ENCODE measurements around the gene LGR6.
"Not testable (repeated sequence)": the region's sequence is repeated elsewhere in the genome, so short reads cannot be mapped to it uniquely, and the experiment has no call there.

LGR6 gene

DNA sequence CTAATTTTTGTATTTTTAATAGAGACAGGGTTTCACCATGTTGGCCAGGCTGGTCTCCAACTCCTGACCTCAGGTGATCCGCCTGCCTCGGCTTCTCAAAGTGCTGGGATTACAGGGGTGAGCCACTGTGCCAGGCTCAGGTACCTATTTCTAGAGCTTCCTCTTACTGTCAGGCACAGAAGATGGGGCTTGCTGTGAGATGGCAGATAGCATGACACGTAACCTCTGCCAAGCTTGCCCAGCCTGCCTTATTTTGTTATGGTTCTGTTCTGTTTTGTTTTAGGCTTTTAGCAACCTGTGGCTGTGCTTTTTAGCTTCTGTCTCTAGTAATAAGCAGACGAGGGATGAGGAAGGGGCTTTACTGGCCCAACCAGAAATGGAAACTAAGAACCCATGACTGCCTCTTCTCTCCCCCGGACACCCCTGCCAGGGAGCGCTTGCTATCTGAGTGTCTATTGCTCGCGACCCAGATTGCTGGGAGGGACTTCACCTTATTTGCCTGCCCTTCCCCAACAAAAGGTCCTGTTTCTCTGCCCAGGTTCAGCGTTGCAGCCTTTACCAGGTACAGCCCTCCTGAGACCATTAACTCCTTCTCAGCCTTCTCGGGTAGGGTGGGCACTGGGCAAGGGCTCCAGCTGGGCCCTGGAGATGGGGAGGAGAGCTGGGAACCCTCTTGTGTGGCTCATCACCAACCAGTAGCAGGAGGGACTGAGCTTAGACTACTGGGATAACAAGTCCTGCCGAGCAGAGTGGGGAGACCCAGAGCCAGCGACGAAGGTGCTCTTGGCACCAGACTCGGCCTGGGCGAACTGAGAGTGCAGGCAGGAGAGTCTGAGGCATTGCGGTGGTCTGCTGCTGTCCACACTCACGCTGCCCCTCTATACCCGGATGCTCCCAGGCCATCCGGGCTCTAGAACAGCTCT lies 13.5 kb upstream of the LGR6 start:
- no peak for DNase-seq

DNA sequence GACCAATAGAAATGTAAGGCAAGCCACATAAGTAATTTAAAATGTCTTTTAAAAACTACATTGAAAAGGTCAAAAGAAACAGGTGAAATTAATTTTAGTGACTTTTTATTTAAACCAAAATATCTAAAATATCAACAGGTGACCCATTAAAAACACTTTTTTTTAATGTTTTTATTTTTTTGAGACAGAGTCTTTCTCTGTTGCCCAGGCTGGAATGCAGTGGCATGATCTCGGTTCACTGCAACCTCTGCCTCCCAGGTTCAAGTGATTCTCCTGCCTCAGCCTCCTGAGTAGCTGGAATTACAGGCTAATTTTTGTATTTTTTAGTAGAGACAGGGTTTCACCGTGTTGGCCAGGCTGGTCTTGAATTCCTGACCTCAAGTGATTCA lies 12.9 kb upstream of the LGR6 start:
- DNase-seq, result not testable (repeated sequence)

DNA sequence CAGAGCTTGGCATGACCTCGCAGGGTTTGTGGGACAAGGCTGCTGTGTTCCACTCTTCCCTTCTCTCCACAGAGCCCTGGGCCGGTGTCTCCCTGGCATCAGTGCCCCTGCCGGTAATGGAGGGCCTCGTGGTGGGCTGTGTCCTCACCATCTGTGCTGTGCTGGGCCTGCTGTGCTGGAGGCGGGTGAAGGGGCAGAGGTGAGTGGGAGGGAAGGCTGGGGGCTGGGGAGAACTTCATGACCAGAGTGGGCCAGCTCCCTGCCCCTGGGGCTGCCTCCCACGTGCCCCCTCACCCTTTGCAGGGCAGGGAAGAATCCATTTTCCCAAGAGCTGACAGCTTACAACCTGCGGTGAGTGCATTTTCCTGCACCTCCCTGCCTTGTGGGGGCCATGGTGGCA lies 12.0 kb upstream of the LGR6 start:
- no peak for DNase-seq

DNA sequence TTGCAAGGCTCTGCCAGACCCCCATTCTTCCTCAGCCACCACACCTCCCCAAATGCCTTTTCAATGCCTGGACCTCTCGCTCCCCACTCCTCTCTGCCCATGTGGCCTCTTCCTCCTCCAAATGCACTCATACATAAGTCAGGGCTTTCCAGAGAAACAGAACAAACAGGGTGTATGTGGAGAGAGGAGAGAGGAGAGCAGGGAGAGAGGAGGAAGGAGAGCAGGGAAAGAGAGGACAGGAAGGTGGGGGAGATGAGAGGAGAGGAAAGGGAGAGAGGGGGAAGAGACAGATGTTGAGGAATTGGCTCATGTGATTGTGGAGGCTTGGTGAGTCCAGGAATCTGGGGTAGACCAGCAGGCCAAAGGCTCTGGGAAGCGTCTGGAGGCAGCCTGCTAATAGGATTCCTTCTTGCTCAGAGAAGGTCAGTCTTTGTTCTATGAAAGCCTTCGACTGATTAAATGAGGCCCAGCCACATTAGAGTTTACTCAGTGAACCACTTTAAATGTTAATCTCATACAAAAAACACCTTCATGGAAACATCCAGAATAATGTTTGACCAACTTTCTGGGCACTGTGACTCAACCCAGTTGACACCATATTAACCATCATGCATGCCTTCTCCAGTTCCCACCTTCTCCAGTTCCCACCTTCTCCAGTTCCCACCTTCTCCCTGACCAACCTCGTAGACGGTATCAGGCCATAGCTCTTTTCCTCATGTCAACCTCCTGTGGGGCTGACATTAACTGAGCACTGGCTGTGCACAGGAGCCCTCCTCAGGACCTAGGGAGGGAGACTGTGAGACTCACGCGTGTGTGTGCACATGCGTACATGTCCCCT lies 11.3 kb upstream of the LGR6 start:
- no peak for DNase-seq

DNA sequence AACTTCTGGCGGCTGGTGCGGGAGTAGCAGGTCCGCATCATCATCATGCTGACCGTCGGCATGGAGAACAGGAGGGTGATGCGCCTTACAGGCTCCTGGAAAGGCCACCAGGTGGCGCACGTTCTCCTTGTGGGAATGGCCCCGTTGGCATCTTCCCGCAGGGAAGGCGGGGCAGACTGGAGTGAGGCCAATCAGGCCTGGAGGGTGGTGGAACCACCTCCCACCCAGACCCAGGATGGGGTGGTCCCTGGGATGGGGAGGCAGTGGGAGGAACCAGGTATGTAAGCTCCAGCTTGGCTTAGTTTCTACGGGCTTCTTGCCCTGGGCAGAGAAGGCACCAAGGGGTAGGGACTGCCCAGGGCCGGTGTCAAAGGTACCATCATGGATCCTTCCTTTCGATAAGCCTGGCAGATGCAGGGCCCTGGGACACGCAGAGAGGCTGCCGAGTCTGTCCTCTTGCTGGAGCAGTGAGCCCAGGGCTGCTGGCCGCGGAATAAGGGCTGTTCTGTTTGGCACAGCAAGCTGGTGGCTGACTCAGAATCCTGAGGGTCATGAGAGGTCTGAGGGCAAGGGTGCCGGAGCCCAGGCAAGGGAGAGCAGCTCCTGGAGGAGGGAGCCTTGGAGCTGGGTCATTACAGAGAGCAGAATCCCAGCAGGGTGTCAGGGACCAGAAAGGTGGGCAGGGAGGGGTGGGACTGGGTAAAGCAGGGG lies 8.7 kb upstream of the LGR6 start:
- no peak for DNase-seq

DNA sequence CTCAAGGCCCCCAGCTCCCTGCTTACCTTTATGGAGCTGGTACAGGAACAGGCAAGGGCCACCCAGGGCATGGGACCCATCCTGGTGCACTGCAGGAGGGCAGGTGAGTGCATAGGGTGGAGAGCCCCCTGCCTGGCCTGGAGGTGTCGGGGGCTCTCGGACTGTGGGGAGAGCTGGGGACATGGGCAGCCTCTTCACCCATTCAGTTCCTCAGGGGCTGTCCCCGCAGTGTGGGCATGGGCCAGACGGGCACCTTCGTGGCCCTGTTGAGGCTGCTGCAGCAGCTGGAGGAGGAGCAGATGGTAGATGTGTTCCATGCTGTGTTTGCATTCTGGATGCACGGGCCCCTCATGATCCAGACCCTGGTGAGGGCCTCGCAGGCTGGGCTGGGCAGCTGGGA lies 7.3 kb upstream of the LGR6 start:
- no peak for DNase-seq

DNA sequence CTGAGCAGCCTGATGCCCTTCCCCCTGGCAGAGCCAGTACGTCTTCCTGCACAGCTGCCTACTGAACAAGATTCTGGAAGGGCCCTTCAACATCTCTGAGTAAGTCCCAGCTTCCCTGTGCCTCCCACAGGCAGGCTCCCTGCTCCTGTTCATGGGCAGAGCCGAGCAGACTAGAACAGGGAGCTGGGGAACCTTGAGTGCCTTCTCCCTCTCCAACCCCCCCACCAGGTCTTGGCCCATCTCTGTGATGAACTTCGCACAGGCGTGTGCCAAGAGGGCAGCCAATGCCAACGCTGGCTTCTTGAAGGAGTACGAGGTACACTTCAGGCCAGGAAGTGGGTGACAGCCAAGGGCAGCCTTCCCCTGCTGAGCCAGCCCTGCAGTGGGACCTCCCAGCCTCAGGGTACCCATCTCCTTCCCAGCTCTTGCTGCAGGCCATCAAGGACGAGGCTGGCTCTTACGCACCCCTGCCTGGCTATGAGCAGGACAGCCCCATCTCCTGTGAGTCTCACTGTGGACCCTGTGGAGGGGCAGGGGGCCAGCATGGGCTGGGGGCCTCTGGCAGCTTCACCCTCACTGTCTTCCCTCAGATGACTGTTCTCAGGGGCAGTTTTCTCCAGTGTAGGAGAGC lies 6.4 kb upstream of the LGR6 start:
- DNase-seq, result no peak

DNA sequence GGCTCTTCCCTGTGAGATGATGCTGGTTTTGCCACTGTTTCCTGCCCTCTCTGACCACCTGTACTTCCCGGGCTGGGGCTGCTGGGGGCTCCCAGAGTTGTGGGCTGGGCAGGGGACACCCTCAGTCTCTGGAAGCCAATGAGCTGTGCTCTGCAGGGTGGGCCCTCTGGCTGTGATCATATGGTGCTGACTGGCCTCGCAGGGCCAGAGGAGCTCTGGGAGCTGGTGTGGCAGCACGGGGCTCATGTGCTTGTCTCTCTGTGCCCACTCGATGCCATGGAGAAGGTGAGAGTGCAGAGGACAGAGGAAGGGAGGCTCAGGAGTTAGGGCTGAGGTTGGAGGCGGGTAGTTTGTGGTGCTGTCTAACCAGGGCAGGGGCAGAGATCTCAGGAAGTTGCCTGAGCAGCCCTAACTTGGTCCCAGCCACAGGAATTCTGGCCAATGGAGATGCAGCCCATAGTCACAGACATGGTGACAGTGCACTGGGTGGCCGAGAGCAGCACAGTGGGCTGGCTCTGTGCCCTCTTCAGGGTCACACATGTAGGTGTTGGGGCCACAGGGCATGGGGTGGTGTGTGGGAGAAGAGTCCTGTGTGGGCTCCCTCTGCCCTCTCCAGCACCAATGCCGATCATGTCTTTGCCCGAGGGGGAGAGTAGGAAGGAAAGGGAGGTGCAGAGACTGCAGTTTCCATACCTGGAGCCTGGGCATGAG lies 5.7 kb upstream of the LGR6 start:
- DNase-seq, result no peak

DNA sequence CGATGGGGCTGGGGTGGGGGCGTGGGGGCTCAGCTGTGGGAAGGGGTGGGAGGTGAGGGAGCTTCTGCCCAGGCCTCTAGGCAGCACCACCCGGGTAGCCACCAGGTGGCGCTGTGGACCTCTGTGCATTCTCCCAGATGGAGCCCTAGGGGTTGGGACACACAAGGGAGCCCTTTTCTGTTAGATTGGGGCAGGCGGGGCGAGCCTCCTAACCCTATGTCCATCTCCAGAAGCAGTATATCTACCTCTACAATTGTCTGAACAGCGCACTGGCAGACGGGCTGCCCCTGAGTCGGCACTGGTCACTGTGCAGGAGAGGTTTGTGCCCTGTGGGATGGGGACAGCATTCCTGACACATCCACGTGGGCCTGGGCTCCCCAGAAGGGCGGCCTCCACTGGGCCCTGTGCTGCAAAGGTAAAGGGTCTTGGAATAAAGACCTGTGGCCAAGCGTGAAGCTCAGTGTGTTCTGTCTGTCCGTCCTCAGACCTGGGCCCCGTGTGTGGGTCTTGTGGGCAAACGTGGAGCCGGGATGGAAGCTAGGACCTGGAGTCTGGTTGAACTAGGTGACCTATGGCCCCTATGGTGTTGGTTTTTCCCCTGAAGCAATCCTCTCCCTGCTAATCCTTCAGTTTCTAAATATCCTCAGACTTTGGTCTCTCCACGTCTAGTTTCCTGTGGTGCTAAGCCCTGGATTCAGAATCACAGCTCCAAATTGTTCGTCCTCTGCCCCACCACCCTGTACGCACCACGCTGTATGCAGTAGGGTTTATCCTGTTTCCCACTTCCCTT lies 4.4 kb upstream of the LGR6 start:
- DNase-seq, result no peak

DNA sequence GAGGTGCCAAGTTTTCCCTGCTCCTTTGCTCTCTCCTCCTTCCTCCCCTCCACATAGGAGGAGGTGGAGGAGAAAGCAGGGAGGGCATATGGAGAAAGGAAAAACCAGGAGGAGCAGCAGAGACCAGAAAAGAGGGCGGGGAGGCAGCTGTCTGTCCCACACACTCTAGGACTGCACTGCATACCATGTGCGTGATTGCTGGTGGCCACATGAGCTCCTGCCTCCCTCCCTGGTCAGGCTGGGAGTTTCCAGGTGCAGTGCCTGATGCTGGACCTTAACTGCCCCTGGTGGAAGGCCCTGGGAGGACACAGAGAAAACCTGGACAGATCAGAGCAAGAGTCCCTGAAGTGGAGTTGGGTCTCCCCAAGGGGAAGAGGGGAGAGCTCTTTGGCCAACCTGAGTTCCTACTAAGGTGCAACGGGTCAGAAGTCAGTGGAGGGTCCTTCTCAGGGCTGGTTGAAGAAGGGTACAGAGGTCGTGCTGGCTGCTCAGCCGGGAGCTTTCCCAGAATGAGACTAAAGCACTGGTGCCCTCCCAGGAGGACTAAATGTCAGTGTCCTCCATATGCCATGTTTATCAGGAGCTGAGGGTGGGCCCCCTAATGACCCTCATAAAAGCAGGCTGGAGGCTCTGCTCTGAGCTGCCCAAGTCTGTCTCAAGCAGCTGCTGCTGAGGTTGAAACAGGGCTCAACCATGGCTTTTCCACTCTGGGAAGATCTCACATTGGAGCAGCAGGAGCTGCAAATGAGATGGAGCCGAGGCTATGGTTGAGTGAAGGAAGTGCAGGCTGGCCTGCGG lies 3.5 kb upstream of the LGR6 start:
- DNase-seq, result no peak

DNA sequence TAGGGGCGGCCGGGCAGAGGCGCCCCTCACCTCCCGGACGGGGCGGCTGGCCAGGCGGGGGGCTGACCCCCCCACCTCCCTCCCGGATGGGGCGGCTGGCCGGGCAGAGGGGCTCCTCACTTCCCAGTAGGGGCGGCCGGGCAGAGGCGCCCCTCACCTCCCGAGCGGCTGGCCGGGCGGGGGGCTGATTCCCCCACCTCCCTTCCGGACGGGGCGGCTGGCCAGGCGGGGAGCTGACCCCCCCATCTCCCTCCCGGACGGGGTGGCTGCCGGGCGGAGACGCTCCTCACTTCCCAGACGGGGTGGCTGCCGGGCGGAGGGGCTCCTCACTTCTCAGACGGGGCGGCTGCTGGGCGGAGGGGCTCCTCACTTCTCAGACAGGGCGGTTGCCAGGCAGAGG lies 2.2 kb upstream of the LGR6 start:
- DNase-seq, result not testable (repeated sequence)

DNA sequence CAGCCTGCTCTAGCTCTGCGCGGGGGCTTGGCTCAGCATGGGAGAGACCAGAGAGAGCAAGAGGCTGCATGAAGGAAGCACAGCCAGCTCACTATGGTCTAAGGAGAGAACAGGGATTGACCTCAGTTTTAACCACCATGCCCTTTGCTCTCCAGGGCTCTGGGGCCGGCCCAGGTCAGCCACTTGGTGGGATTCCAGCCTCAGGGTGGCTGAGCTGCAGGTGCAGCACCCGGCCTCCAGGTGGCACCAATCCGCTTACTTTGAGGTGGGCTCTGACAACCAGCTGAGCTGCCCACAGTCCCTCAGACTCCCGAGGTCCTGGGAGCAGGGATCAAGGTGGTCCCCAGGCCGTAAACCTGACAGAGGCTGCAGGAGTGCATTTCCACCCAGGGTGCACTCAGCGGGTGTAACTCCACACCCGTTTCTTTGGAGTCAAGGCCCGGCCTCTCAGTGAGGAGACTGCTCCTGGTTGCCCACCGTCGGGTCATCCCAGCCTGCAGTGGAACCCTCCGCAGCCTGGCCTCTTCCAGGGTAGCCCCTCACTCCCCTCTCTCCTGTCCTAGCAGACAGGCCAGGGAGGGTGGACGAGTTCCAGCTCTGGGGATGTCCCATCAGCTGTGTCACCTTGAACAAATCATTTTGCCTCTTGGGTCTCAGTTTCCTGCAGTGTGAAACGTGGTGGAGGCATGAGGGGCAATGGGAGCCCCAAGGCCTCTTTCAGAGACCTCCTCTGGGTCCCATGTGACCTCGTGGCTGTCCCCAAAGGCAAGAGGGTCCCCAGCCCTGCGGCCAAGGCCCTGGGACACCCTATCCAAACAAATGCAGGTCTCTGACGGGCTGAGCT lies 607 bp upstream of the LGR6 start:
- DNase-seq, result no peak

DNA sequence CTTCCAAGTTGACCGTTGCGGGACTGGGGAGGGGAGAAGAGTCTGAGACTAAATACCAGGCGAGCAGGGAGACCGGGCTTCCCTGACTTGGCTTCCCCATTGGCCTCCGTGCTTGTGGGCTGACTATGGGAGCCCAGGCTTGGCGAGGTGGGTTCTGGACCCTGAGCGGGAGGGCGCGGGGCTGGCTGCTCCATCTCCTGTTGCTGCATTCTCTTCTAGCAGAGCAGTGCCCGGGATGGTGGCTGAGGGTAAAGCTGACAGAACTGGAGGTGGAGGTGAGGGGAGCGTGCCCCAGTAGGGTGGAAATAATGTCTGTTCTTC lies 689 bp downstream of the LGR6 start:
- no peak for DNase-seq

DNA sequence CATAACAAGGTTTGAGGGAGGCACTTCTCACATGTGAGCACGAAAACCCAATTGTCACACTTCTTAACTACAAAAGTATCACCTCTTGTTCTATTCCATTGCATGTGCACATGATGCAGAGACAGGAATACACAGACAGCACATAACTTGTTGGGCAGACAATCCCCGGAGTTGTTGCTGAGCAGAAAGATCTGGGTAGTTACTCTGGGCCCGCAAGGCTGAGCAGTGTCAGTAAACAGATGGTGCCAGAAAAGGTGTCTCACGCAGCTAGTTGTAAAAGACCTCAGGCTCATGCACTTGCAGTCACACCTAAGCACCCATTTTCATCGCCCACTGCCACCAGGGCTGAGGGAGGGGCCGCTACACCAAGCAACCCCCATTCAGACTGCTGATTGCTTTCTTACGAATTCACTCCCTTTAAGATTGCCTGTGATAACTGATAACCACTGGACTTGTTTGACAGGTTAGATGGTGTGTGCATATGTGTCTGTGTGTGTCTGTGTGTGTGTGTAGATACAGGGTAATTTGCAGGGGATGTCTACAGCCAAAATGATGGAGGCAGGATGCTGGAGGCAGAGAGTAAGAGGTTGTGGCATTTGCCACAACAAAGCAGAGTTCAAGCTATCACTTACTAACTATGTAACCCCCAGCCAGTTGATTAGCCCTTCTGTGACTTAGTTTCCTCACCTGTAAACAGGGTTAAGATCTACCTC lies 4.2 kb downstream of the LGR6 start:
- no peak for DNase-seq

DNA sequence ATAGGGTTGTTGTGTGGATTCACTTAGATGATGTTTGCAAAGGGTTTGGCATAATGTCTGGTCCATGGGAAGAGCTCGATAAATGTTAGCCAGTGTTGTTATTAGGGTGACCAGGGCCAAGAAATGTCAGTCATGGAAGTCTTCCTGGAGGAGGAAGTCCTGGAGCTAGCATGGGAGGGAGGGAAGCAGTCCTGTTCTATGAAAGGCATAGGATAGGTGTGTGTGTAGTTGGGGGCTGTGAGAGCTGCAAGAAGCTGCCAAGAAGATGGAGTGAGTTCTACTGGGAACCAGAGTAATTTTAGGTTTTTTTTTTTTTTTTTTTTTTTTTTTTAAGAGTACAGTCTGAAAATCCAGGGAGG lies 4.7 kb downstream of the LGR6 start:
- DNase-seq, result no peak

DNA sequence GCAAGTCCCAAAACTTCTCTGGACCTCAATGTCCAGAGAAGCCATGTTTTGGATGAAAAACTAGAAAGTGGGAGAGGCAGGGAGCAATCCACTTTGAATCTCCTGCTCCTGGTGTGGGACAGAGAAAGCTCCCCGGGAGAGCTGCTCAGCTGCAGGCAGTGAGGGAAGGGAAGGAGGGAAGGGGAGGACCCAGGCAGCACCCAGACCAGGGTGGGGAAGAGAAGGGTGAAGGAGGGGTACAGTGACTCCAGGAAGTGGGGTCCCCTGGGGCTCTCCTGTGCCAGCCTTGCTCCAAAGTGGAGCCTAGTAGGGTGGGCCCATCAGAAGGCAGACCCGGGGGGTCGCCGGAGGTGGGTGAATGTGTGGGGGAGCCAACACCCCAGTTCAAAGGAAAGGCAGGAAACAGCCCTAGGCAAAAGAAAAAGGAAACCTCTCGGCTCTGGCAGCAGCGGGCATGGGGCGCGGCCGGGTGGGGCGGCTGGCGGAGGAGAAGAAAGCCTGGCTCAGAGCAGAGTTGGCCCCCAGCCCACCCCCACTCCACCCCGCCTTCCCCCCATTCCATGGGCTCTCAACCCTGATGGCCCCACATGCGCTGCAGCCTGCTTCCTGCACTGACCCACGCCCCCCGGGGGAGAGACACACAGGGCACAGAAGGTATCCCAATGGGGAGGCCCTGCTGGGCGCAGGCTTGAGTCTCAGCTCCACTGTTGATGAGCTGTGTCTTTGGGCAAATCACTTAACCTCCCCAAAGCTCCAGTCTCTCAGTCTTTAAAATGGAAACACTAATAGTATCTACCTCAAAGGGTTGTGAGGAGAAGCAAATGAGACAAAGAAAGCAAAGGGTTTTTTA lies 5.7 kb downstream of the LGR6 start:
- no peak for DNase-seq

DNA sequence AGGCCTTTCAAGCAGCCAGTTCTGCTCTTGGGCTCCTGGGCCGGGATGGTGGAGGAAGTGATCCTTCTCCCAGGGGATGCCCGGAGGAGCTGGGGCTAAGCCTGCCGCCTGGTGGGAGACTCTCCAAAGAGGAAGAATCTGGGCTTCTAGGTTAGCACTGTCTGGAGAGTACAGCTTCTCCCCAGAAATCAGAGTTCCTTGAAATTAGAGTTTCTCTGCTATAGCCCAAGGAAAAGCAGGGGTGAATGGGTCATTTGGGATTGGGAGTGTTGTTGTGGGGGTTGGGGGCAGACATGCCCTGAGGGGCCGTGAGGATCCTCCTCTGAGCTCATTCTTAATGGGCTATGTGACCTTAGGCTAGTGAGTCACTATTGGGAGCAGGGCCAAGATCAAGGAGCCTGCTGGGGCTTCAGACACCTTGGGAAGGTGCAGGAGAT lies 6.5 kb downstream of the LGR6 start:
- DNase-seq, result no peak

DNA sequence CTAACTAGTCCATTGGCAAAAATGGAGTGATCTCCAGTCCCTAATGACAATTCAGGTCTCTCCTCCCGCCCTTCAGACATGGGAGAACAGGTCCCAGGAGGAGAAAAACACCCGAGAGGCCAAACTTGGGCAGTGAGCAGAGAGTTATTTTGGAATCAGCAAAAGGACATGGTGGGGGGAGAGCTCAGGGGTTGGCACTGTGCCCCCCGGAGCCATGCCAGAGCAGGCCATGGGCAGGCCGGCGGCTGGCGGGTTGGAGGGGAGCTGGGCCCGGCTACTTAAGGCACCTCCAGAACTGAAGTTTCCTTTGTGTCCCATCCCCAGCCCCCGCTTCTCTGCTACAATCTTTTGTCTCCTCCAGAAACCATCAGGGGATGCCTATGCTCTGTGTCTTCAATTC lies 7.1 kb downstream of the LGR6 start:
- no peak for DNase-seq
